Stomach (tissue), 4 donors: Measurements from ENCODE around the gene DNM3.

Source experiments
- EP300 ChIP-seq: sonication (generic); formaldehyde crosslinking; IDR thresholded peaks from one replicate; pipeline ENCODE4 v1.6.1; 2017; ENCODE audit warnings: antibody characterized with exemption
- POLR2A ChIP-seq, 4 donors: fragments of 450-650 bp; IDR thresholded peaks; one replicate each; pipeline ENCODE4 v1.6.1; 2016; ENCODE audit warnings: antibody characterized with exemption in 4 of 4, control low read depth in 2 of 4, mild to moderate bottlenecking in 1 of 4, moderate library complexity in 1 of 4
- POLR2AphosphoS5 ChIP-seq, 3 donors: sonication (generic); formaldehyde crosslinking; IDR thresholded peaks; one replicate each; pipeline ENCODE4 v1.6.1; 2016; ENCODE audit warnings: antibody characterized with exemption in 3 of 3
- TF ChIP-seq, protein P1 (sequence below), 7 experiments: fragments of 450-650 bp in 4 of 7; fragments of 200-600 bp in 3 of 7; sonication (generic) in 3 of 7; IDR thresholded peaks; one replicate each; pipeline ENCODE4 v1.5.1; 2016 to 2019; ENCODE audit warnings: antibody characterized with exemption in 7 of 7, control low read depth in 2 of 7, mild to moderate bottlenecking in 1 of 7

DNA sequence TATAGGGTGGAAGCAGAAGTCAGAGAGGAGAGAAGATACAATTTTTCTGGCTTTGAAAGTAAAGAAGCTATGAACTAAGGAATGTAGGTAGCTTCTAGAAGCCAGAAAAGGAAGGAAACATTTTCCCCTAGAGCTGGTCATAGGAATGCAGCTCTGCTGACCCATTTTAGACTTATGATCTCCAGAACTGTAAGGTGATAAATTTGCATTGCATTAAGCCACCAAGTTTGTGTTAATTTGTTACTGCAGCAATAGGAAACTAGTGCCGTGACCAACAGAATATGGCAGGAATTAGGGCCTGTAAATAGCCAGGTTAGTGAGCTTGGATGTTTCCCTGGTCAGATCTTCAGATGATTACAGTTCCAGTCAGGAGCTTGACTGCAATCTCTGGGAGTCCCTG is 334.9 kb downstream of the DNM3 start:
- TF ChIP-seq POLR2A (IDR thresholded peaks at IDR 0.05) (no peak), POLR2AphosphoS5 (IDR thresholded peaks at IDR 0.05) (no peak), EP300 (no peak)
- TF ChIP-seq, protein P1, sequence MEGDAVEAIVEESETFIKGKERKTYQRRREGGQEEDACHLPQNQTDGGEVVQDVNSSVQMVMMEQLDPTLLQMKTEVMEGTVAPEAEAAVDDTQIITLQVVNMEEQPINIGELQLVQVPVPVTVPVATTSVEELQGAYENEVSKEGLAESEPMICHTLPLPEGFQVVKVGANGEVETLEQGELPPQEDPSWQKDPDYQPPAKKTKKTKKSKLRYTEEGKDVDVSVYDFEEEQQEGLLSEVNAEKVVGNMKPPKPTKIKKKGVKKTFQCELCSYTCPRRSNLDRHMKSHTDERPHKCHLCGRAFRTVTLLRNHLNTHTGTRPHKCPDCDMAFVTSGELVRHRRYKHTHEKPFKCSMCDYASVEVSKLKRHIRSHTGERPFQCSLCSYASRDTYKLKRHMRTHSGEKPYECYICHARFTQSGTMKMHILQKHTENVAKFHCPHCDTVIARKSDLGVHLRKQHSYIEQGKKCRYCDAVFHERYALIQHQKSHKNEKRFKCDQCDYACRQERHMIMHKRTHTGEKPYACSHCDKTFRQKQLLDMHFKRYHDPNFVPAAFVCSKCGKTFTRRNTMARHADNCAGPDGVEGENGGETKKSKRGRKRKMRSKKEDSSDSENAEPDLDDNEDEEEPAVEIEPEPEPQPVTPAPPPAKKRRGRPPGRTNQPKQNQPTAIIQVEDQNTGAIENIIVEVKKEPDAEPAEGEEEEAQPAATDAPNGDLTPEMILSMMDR (IDR thresholded peaks at IDR 0.05), result no peak
